ENCODE results near the gene RAB36.

RAB36 gene

GRCh38 chr22:23154461-23154860 is 9.2 kb downstream of the RAB36 start:
- Histone ChIP-seq H3K36me3 (ENCODE audit: control insufficient read depth, insufficient read depth, low read length) (no peaks in the 10 kb centered on the region), H3K27me3 (ENCODE audit: control insufficient read depth, insufficient read depth, low read length) (no peaks in the 10 kb centered on the region), H3K4me3 (ENCODE audit: low read length) (no peak overlapping the region), H3K9me3 (ENCODE audit: control insufficient read depth, insufficient read depth, low read length) (no peaks in the 10 kb centered on the region), H3K4me1 (ENCODE audit: control insufficient read depth, insufficient read depth, low read length) (peaks cover 4% of the 10 kb centered on the region), H3K27ac (ENCODE audit: low read length) (no peak overlapping the region)
- DNase-seq (ENCODE audit: low read depth, low spot score), result no peak
- WGBS (ENCODE audit: insufficient coverage, insufficient read length), result no CpG with 5 or more reads among the region's 5 CpGs

- H3K4me1 ChIP-seq (ENCODE audit: control insufficient read depth, insufficient read depth, low read length), result peaks cover 2% of the 10 kb centered on the region; the same call in 1 of the 2 replicates
- no CpG with 5 or more reads among the region's 3 CpGs for WGBS (ENCODE audit: insufficient coverage, insufficient read length)
- H3K4me3 ChIP-seq (ENCODE audit: low read length), result no peak overlapping the region
- H3K36me3 ChIP-seq (ENCODE audit: control insufficient read depth, insufficient read depth, low read length), result no peaks in the 10 kb centered on the region
- DNase-seq (ENCODE audit: low read depth, low spot score), result no peak
- H3K9me3 ChIP-seq (ENCODE audit: control insufficient read depth, insufficient read depth, low read length), result no peaks in the 10 kb centered on the region
- H3K27me3 ChIP-seq (ENCODE audit: control insufficient read depth, insufficient read depth, low read length), result no peaks in the 10 kb centered on the region
- no peak overlapping the region for H3K27ac ChIP-seq (ENCODE audit: low read length)
These were observed 9.9 kb downstream of the RAB36 start for GRCh38 chr22:23155143-23155542.

- H3K27ac ChIP-seq (ENCODE audit: low read length), result no peak overlapping the region
- WGBS (ENCODE audit: insufficient coverage, insufficient read length), result no CpG with 5 or more reads among the region's 9 CpGs
These were observed 10.6 kb downstream of the RAB36 start for GRCh38 chr22:23155831-23156230.

GRCh38 chr22:23156286-23156685 is 11.0 kb downstream of the RAB36 start:
- Histone ChIP-seq H3K36me3 (ENCODE audit: control insufficient read depth, insufficient read depth, low read length) (no peaks in the 10 kb centered on the region; the same call in 1 of the 2 replicates), H3K9me3 (ENCODE audit: control insufficient read depth, insufficient read depth, low read length) (no peaks in the 10 kb centered on the region), H3K4me1 (ENCODE audit: control insufficient read depth, insufficient read depth, low read length) (peaks cover 2% of the 10 kb centered on the region; the same call in 1 of the 2 replicates), H3K27ac (ENCODE audit: low read length) (no peak overlapping the region), H3K27me3 (ENCODE audit: control insufficient read depth, insufficient read depth, low read length) (no peaks in the 10 kb centered on the region), H3K4me3 (ENCODE audit: low read length) (no peak overlapping the region)
- DNase-seq (ENCODE audit: low read depth, low spot score), result no peak
- no CpG with 5 or more reads among the region's 8 CpGs for WGBS (ENCODE audit: insufficient coverage, insufficient read length)

More at GRCh38 chr22:23155831-23156230, 10.6 kb downstream of the RAB36 start:
- Histone ChIP-seq H3K9me3 (ENCODE audit: control insufficient read depth, insufficient read depth, low read length) (no peaks in the 10 kb centered on the region), H3K27me3 (ENCODE audit: control insufficient read depth, insufficient read depth, low read length) (no peaks in the 10 kb centered on the region), H3K36me3 (ENCODE audit: control insufficient read depth, insufficient read depth, low read length) (no peaks in the 10 kb centered on the region), H3K4me3 (ENCODE audit: low read length) (no peak overlapping the region), H3K4me1 (ENCODE audit: control insufficient read depth, insufficient read depth, low read length) (peaks cover 2% of the 10 kb centered on the region; the same call in 1 of the 2 replicates)
- no peak for DNase-seq (ENCODE audit: low read depth, low spot score)

- WGBS (ENCODE audit: insufficient coverage, insufficient read length), result no CpG with 5 or more reads among the region's 22 CpGs
- peaks cover 2% of the 10 kb centered on the region; the same call in 1 of the 2 replicates for H3K4me1 ChIP-seq (ENCODE audit: control insufficient read depth, insufficient read depth, low read length)
These were observed 12.6 kb downstream of the RAB36 start for GRCh38 chr22:23157560-23158515.

GRCh38 chr22:23158516-23159290 is 13.4 kb downstream of the RAB36 start:
- WGBS (ENCODE audit: insufficient coverage, insufficient read length), result no CpG with 5 or more reads among the region's 14 CpGs

More at GRCh38 chr22:23157560-23158515, 12.6 kb downstream of the RAB36 start:
- Histone ChIP-seq H3K27me3 (ENCODE audit: control insufficient read depth, insufficient read depth, low read length) (no peaks in the 10 kb centered on the region), H3K9me3 (ENCODE audit: control insufficient read depth, insufficient read depth, low read length) (no peaks in the 10 kb centered on the region), H3K4me3 (ENCODE audit: low read length) (no peak overlapping the region), H3K36me3 (ENCODE audit: control insufficient read depth, insufficient read depth, low read length) (no peaks in the 10 kb centered on the region; the same call in 1 of the 2 replicates), H3K27ac (ENCODE audit: low read length) (no peak overlapping the region)
- no peak for DNase-seq (ENCODE audit: low read depth, low spot score)

GRCh38 chr22:23159291-23159630 is 14.0 kb downstream of the RAB36 start:
- H3K4me3 ChIP-seq (ENCODE audit: low read length), result no peak overlapping the region

More at GRCh38 chr22:23158516-23159290, 13.4 kb downstream of the RAB36 start:
- no peak for DNase-seq (ENCODE audit: low read depth, low spot score)
- Histone ChIP-seq H3K27ac (ENCODE audit: low read length) (no peak overlapping the region), H3K36me3 (ENCODE audit: control insufficient read depth, insufficient read depth, low read length) (no peaks in the 10 kb centered on the region; the same call in 1 of the 2 replicates), H3K9me3 (ENCODE audit: control insufficient read depth, insufficient read depth, low read length) (no peaks in the 10 kb centered on the region), H3K4me3 (ENCODE audit: low read length) (no peak overlapping the region), H3K27me3 (ENCODE audit: control insufficient read depth, insufficient read depth, low read length) (no peaks in the 10 kb centered on the region), H3K4me1 (ENCODE audit: control insufficient read depth, insufficient read depth, low read length) (peaks cover 2% of the 10 kb centered on the region; the same call in 1 of the 2 replicates)

GRCh38 chr22:23161029-23161428 is 15.8 kb downstream of the RAB36 start:
- DNase-seq (ENCODE audit: low read depth, low spot score), result no peak
- Histone ChIP-seq H3K36me3 (ENCODE audit: control insufficient read depth, insufficient read depth, low read length) (no peaks in the 10 kb centered on the region; the same call in 1 of the 2 replicates), H3K4me3 (ENCODE audit: low read length) (no peak overlapping the region), H3K27ac (ENCODE audit: low read length) (no peak overlapping the region), H3K9me3 (ENCODE audit: control insufficient read depth, insufficient read depth, low read length) (no peaks in the 10 kb centered on the region), H3K4me1 (ENCODE audit: control insufficient read depth, insufficient read depth, low read length) (peaks cover 2% of the 10 kb centered on the region; the same call in 1 of the 2 replicates), H3K27me3 (ENCODE audit: control insufficient read depth, insufficient read depth, low read length) (no peaks in the 10 kb centered on the region)
- no CpG with 5 or more reads among the region's 4 CpGs for WGBS (ENCODE audit: insufficient coverage, insufficient read length)

More at GRCh38 chr22:23159291-23159630, 14.0 kb downstream of the RAB36 start:
- Histone ChIP-seq H3K4me1 (ENCODE audit: control insufficient read depth, insufficient read depth, low read length) (peaks cover 2% of the 10 kb centered on the region; the same call in 1 of the 2 replicates), H3K27ac (ENCODE audit: low read length) (no peak overlapping the region), H3K36me3 (ENCODE audit: control insufficient read depth, insufficient read depth, low read length) (no peaks in the 10 kb centered on the region; the same call in 1 of the 2 replicates), H3K27me3 (ENCODE audit: control insufficient read depth, insufficient read depth, low read length) (no peaks in the 10 kb centered on the region), H3K9me3 (ENCODE audit: control insufficient read depth, insufficient read depth, low read length) (no peaks in the 10 kb centered on the region)
- DNase-seq (ENCODE audit: low read depth, low spot score), result no peak
- WGBS (ENCODE audit: insufficient coverage, insufficient read length), result no CpG with 5 or more reads among the region's 6 CpGs

- no peaks in the 10 kb centered on the region for H3K27me3 ChIP-seq (ENCODE audit: control insufficient read depth, insufficient read depth, low read length)
- no peak overlapping the region for H3K27ac ChIP-seq (ENCODE audit: low read length)
- no peaks in the 10 kb centered on the region for H3K9me3 ChIP-seq (ENCODE audit: control insufficient read depth, insufficient read depth, low read length)
- H3K4me3 ChIP-seq (ENCODE audit: low read length), result no peak overlapping the region
- DNase-seq (ENCODE audit: low read depth, low spot score), result no peak
- H3K36me3 ChIP-seq (ENCODE audit: control insufficient read depth, insufficient read depth, low read length), result no peaks in the 10 kb centered on the region; the same call in 1 of the 2 replicates
- no CpG with 5 or more reads among the region's 13 CpGs for WGBS (ENCODE audit: insufficient coverage, insufficient read length)
- H3K4me1 ChIP-seq (ENCODE audit: control insufficient read depth, insufficient read depth, low read length), result peaks cover 2% of the 10 kb centered on the region; the same call in 1 of the 2 replicates
These were observed 16.3 kb downstream of the RAB36 start for GRCh38 chr22:23161574-23161973.

- no peak for DNase-seq (ENCODE audit: low read depth, low spot score)
- no peaks in the 10 kb centered on the region for H3K27me3 ChIP-seq (ENCODE audit: control insufficient read depth, insufficient read depth, low read length)
- H3K27ac ChIP-seq (ENCODE audit: low read length), result no peak overlapping the region
- no peaks in the 10 kb centered on the region; the same call in 1 of the 2 replicates for H3K36me3 ChIP-seq (ENCODE audit: control insufficient read depth, insufficient read depth, low read length)
- no CpG with 5 or more reads among the region's 8 CpGs for WGBS (ENCODE audit: insufficient coverage, insufficient read length)
- H3K4me3 ChIP-seq (ENCODE audit: low read length), result no peak overlapping the region
- peaks cover 3% of the 10 kb centered on the region; the same call in 1 of the 2 replicates for H3K4me1 ChIP-seq (ENCODE audit: control insufficient read depth, insufficient read depth, low read length)
- H3K9me3 ChIP-seq (ENCODE audit: control insufficient read depth, insufficient read depth, low read length), result no peaks in the 10 kb centered on the region
These were observed 18.4 kb downstream of the RAB36 start for GRCh38 chr22:23163665-23164064.
